IMR-90 (cell line): ENCODE results near the gene MEF2D. TPM values are rescaled to one million over a fixed set of nuclear protein-coding genes. Genes with fewer than 3 reads are reported as not detected.

Experiments
- ATAC-seq: fragments of 200-7000 bp; cut with Tn5 transposase; 2 replicates; pipeline ENCODE4 v1.9.1; 2020; ENCODE audit warnings: low read depth, mild to moderate bottlenecking, moderate library complexity
- BruUV-seq: library from RNA; stranded (reverse); fragments of 400-500 nt; replicated peaks from 2 replicates; lab custom pipeline; 2021; lab: Mats Ljungman, UMichigan
- CTCF ChIA-PET: fragments of 300-600 bp; formaldehyde crosslinking; extraction: SDS; loops from one replicate; lab custom pipeline; 2021; ENCODE audit warnings: antibody characterized with exemption; lab: Yijun Ruan, JAX
- POLR2A ChIA-PET: fragments of 300-600 bp; sonication (Branson Sonifier 250); formaldehyde crosslinking; loops from one replicate; lab custom pipeline; 2022; ENCODE audit warnings: antibody characterized with exemption; ENCODE audit not compliant: unreplicated experiment; lab: Charles Lee
- DNase-seq: peaks from one replicate; pipeline ENCODE4 v3.0.0; 2013
- H2AFZ ChIP-seq: replicated peaks from 2 replicates; pipeline ENCODE3; 2013; ENCODE audit warnings: low read length, mild to moderate bottlenecking; ENCODE audit not compliant: poor library complexity
- H2AK5ac ChIP-seq: 2 replicates; pipeline ENCODE4 v1.6.1; 2013; ENCODE audit warnings: low read depth, low read length, inconsistent platforms
- H2AK9ac ChIP-seq: replicated peaks from 2 replicates; pipeline ENCODE3; 2013; ENCODE audit warnings: mild to moderate bottlenecking, low read depth, low read length, moderate library complexity; ENCODE audit not compliant: poor library complexity
- H2BK120ac ChIP-seq: 2 replicates; pipeline ENCODE4 v1.6.1; 2013; ENCODE audit warnings: low read depth, low read length, inconsistent platforms
- H2BK15ac ChIP-seq: 3 replicates; pipeline ENCODE4 v1.6.1; 2013; ENCODE audit warnings: low read depth, low read length, inconsistent platforms
- H2BK20ac ChIP-seq: 2 replicates; pipeline ENCODE4 v1.6.1; 2013; ENCODE audit warnings: low read depth, mild to moderate bottlenecking, inconsistent platforms, low read length, moderate library complexity
- H2BK5ac ChIP-seq: 2 replicates; pipeline ENCODE4 v1.6.1; 2013; ENCODE audit warnings: mild to moderate bottlenecking, low read depth, low read length, inconsistent platforms; ENCODE audit not compliant: poor library complexity, severe bottlenecking
- H3K14ac ChIP-seq: replicated peaks from 2 replicates; pipeline ENCODE4 v1.6.1; 2013; ENCODE audit warnings: low read depth, low read length, inconsistent platforms
- H3K18ac ChIP-seq: 2 replicates; pipeline ENCODE4 v1.6.1; 2013; ENCODE audit warnings: low read depth, low read length, control low read depth
- H3K23ac ChIP-seq: 2 replicates; pipeline ENCODE4 v1.6.1; 2013; ENCODE audit warnings: low read depth, low read length, inconsistent platforms
- H3K27ac ChIP-seq: 2 replicates; pipeline ENCODE4 v1.5.1; 2013; ENCODE audit warnings: mild to moderate bottlenecking, control low read depth, low read length; ENCODE audit not compliant: insufficient read depth
- H3K27me3 ChIP-seq: 2 replicates; pipeline ENCODE4 v1.6.1; 2013; ENCODE audit warnings: low read length; ENCODE audit not compliant: control insufficient read depth, insufficient read depth
- H3K36me3 ChIP-seq: 2 replicates; pipeline ENCODE4 v1.6.1; 2013; ENCODE audit warnings: low read length, mixed read lengths; ENCODE audit not compliant: control insufficient read depth, insufficient read depth
- H3K4ac ChIP-seq: 2 replicates; pipeline ENCODE4 v1.6.1; 2013; ENCODE audit warnings: low read depth, low read length, inconsistent platforms
- H3K4me1 ChIP-seq: 2 replicates; pipeline ENCODE4 v1.6.1; 2013; ENCODE audit warnings: low read length, mixed read lengths; ENCODE audit not compliant: control insufficient read depth, insufficient read depth
- H3K4me2 ChIP-seq: 2 replicates; pipeline ENCODE4 v1.6.1; 2013; ENCODE audit warnings: low read depth, mild to moderate bottlenecking, control low read depth, low read length, moderate library complexity
- H3K4me3 ChIP-seq: 2 replicates; pipeline ENCODE4 v1.5.1; 2013; ENCODE audit warnings: low read depth, mild to moderate bottlenecking, control low read depth, low read length, moderate library complexity; ENCODE audit not compliant: insufficient read depth
- H3K56ac ChIP-seq: 2 replicates; pipeline ENCODE4 v1.6.1; 2013; ENCODE audit warnings: low read length, inconsistent platforms; ENCODE audit not compliant: insufficient read depth; ENCODE audit errors: extremely low read depth
- H3K79me1 ChIP-seq, 2 experiments: 2 replicates each; pipeline ENCODE4 v1.6.1; 2013; ENCODE audit warnings: low read length in 2 of 2, inconsistent platforms in 1 of 2, low read depth in 1 of 2
- H3K9ac ChIP-seq: 2 replicates; pipeline ENCODE4 v1.6.1; 2013; ENCODE audit warnings: low read depth, low read length, control low read depth
- H3K9me1 ChIP-seq: 2 replicates; pipeline ENCODE4 v1.6.1; 2013; ENCODE audit warnings: low read length, inconsistent platforms; ENCODE audit not compliant: insufficient read depth
- H3K9me3 ChIP-seq: 2 replicates; pipeline ENCODE4 v1.6.1; 2013; ENCODE audit warnings: low read length; ENCODE audit not compliant: control insufficient read depth, insufficient read depth
- H4K20me1 ChIP-seq: 2 replicates; pipeline ENCODE4 v1.6.1; 2013; ENCODE audit warnings: low read length, inconsistent platforms; ENCODE audit not compliant: insufficient read depth
- H4K5ac ChIP-seq: 2 replicates; pipeline ENCODE4 v1.6.1; 2013; ENCODE audit warnings: mild to moderate bottlenecking, low read depth, low read length, control low read depth
- H4K8ac ChIP-seq, 2 experiments: 2 replicates each; pipeline ENCODE4 v1.6.1; 2013; ENCODE audit warnings: low read depth in 2 of 2, low read length in 2 of 2, control low read depth in 1 of 2, inconsistent platforms in 1 of 2
- H4K91ac ChIP-seq: 2 replicates; pipeline ENCODE4 v1.6.1; 2013; ENCODE audit warnings: low read depth, low read length, inconsistent platforms; ENCODE audit not compliant: insufficient read depth
- BHLHE40 ChIP-seq: fragments of 150-350 bp; IDR thresholded peaks from 2 replicates; pipeline ENCODE4 v1.6.1; 2016; ENCODE audit warnings: mild to moderate bottlenecking, low read depth, low read length
- CEBPB ChIP-seq: IDR thresholded peaks from 2 replicates; pipeline ENCODE4 v1.6.1; 2012; ENCODE audit warnings: low read depth, low read length, improper control_type of control experiment
- CHD1 ChIP-seq: IDR thresholded peaks from 2 replicates; pipeline ENCODE4 v1.6.1; 2012; ENCODE audit warnings: low read depth, low read length, improper control_type of control experiment
- CTCF ChIP-seq: conservative IDR thresholded peaks from 2 replicates; pipeline ENCODE4 v1.5.1; 2012; ENCODE audit warnings: mild to moderate bottlenecking, low read depth, low read length, improper control_type of control experiment
- ELK1 ChIP-seq: fragments of 150-350 bp; IDR thresholded peaks from 2 replicates; pipeline ENCODE4 v1.6.1; 2016; ENCODE audit warnings: low read depth, mild to moderate bottlenecking, low read length, moderate library complexity, borderline replicate concordance
- FOS ChIP-seq: fragments of 150-350 bp; IDR thresholded peaks from 2 replicates; pipeline ENCODE4 v1.6.1; 2016; ENCODE audit warnings: low read depth, low read length
- MAFK ChIP-seq: IDR thresholded peaks from 2 replicates; pipeline ENCODE4 v1.6.1; 2012; ENCODE audit warnings: low read depth, low read length, improper control_type of control experiment
- MAZ ChIP-seq: IDR thresholded peaks from 2 replicates; pipeline ENCODE4 v1.6.1; 2012; ENCODE audit warnings: low read depth, mild to moderate bottlenecking, low read length, improper control_type of control experiment, moderate library complexity, borderline replicate concordance
- MXI1 ChIP-seq: IDR thresholded peaks from 2 replicates; pipeline ENCODE4 v1.6.1; 2012; ENCODE audit warnings: low read depth, mild to moderate bottlenecking, low read length, moderate library complexity, borderline replicate concordance
- NFE2L2 ChIP-seq: fragments of 150-350 bp; IDR thresholded peaks from 2 replicates; pipeline ENCODE4 v1.6.1; 2016; ENCODE audit warnings: low read depth, mild to moderate bottlenecking, low read length
- POLR2A ChIP-seq: IDR thresholded peaks from 2 replicates; pipeline ENCODE4 v1.6.1; 2012; ENCODE audit warnings: mild to moderate bottlenecking, low read depth, low read length
- RAD21 ChIP-seq: IDR thresholded peaks from 2 replicates; pipeline ENCODE4 v1.6.1; 2012; ENCODE audit warnings: low read length, improper control_type of control experiment
- RCOR1 ChIP-seq: IDR thresholded peaks from 2 replicates; pipeline ENCODE4 v1.6.1; 2012; ENCODE audit warnings: mild to moderate bottlenecking, low read length, improper control_type of control experiment; ENCODE audit not compliant: insufficient replicate concordance
- RFX5 ChIP-seq: IDR thresholded peaks from 2 replicates; pipeline ENCODE4 v1.8.0; 2012; ENCODE audit warnings: low read depth, mild to moderate bottlenecking, low read length, moderate library complexity
- SMC3 ChIP-seq: fragments of 150-350 bp; IDR thresholded peaks from 2 replicates; pipeline ENCODE4 v1.6.1; 2016; ENCODE audit warnings: low read depth, mild to moderate bottlenecking, antibody characterized with exemption, low read length, moderate library complexity
- USF2 ChIP-seq: fragments of 150-350 bp; IDR thresholded peaks from 2 replicates; pipeline ENCODE4 v1.6.1; 2017; ENCODE audit warnings: mild to moderate bottlenecking, antibody characterized with exemption, low read length, low read depth
- WGBS, 2 experiments: methylation state at CpG; one replicate each; pipeline versions ENCODE4 v1.1.5 to v1.1.7; 2013; ENCODE audit warnings: missing lambda C conversion rate in 2 of 2; ENCODE audit not compliant: insufficient read length in 1 of 2; ENCODE audit errors: extremely low coverage in 2 of 2; 5-methylcytosine and 5-hydroxymethylcytosine counted together
- dilution Hi-C: fragments of 300-500 bp; cut with HindIII; formaldehyde crosslinking; loops from one replicate; pipeline ENCODE4 v1.14.3; 2018; ENCODE audit warnings: low sequenced_read_pairs; ENCODE audit not compliant: unreplicated experiment
- in situ Hi-C: fragments of 300-500 bp; cut with MboI; formaldehyde crosslinking; loops from 3 replicates; pipeline ENCODE4 v1.14.3; 2019; ENCODE audit warnings: low sequenced_read_pairs, inconsistent platforms, mixed read lengths
- intact Hi-C: fragments of 100-400 bp; cut with micrococcal nuclease; formaldehyde crosslinking; loops from 2 replicates; pipeline ENCODE4 v1.10.0; 2022
- polyA plus RNA-seq, 3 experiments: library from polyadenylated mRNA; depleted of rRNA; stranded (reverse); fragments of >200 nt; gene quantifications; 2 replicates each; pipeline ENCODE4 v1.2.3, GENCODE V29; 2012; ENCODE audit warnings: low replicate concordance in 1 of 3
- total RNA-seq: library from RNA; depleted of rRNA; stranded (reverse); fragments of >200 nt; gene quantifications from 2 replicates; pipeline ENCODE4 v1.2.3, GENCODE V29; 2012

MEF2D gene
- total and polyA plus RNA-seq, 2 of the 4 experiments (the other 2 are of a cell fraction): 2.9 to 20.0 TPM

- H3K36me3 ChIP-seq: peaks cover under 1% of the 10 kb centered on the region
- no peak overlapping the region for H3K9ac ChIP-seq
- no peak overlapping the region for H3K56ac ChIP-seq
- no peak overlapping the region for H4K8ac ChIP-seq
- H2BK15ac ChIP-seq: no peak overlapping the region
- dilution Hi-C loops (no loop called here), in situ Hi-C loops (no loop called here), intact Hi-C loops (no loop called here)
- ChIA-PET CTCF (interaction anchor here (0.6 kb wide), 1 partner anchor 122 kb away, joined by 6 read pairs; no protein-coding TSS in a partner anchor), POLR2A (no interaction called here)
- no peak overlapping the region for H3K14ac ChIP-seq
- H3K18ac ChIP-seq: no peak overlapping the region
- no peak for ATAC-seq
- no peak overlapping the region for H3K4me3 ChIP-seq
- peaks cover 100% of the 10 kb centered on the region for H4K20me1 ChIP-seq
- no CpG with 5 or more reads among the region's 5 CpGs for WGBS, 2 experiments
- peak overlapping the region; percentile 37 for H2AK9ac ChIP-seq
- H3K27me3 ChIP-seq: no peaks in the 10 kb centered on the region
- peaks cover 7 to 100% of the 10 kb centered on the region in 2 experiments; a peak in 3 of 4 replicates for H3K79me1 ChIP-seq
- H3K9me3 ChIP-seq: no peaks in the 10 kb centered on the region
- H2BK20ac ChIP-seq: no peak overlapping the region
- H4K91ac ChIP-seq: no peak overlapping the region
- no peak overlapping the region for H3K4me2 ChIP-seq
- H2BK120ac ChIP-seq: no peak overlapping the region
- peaks cover 52% of the 10 kb centered on the region for H3K4me1 ChIP-seq
- H3K9me1 ChIP-seq: peaks cover 70% of the 10 kb centered on the region
- no peak for TF ChIP-seq MXI1
- no peak for TF ChIP-seq SMC3
- no peak for TF ChIP-seq FOS
- TF ChIP-seq POLR2A: no peak
- TF ChIP-seq USF2: no peak
- no peak for TF ChIP-seq BHLHE40
- no peak for TF ChIP-seq RCOR1
- no peak for TF ChIP-seq RFX5
- no peak for TF ChIP-seq ELK1
- no peak for TF ChIP-seq MAFK
- no peak for TF ChIP-seq NFE2L2
- TF ChIP-seq CEBPB: no peak
- TF ChIP-seq CTCF: no peak
- no peak for TF ChIP-seq CHD1
- no peak for TF ChIP-seq MAZ
- TF ChIP-seq RAD21: no peak
- no peak overlapping the region for H3K27ac ChIP-seq
- BruUV-seq: no TSS peak
- no peak overlapping the region for H2AFZ ChIP-seq
- no peak for DNase-seq
- H3K23ac ChIP-seq: no peak overlapping the region
- no peak overlapping the region for H3K4ac ChIP-seq
- H4K5ac ChIP-seq: no peak overlapping the region
- H2BK5ac ChIP-seq: no peak overlapping the region
- no peak overlapping the region for H2AK5ac ChIP-seq
Observed at GRCh38 chr1:156488566-156489165, 11.9 kb downstream of the MEF2D start.
